ENCODE results near the gene RELN.
"Not testable (repeated sequence)": the region's sequence is repeated elsewhere in the genome, so short reads cannot be mapped to it uniquely, and the experiment has no call there.

RELN gene

GRCh38 chr7:103805346-103805745 is 184.1 kb downstream of the RELN start:
- Histone ChIP-seq H3K9ac (ENCODE audit: low read depth, low read length) (no peak overlapping the region), H3K4me1 (ENCODE audit: control insufficient read depth, insufficient read depth, low read length) (peaks cover 17% of the 10 kb centered on the region), H3K9me3 (ENCODE audit: control insufficient read depth, insufficient read depth, low read length) (no peaks in the 10 kb centered on the region), H3K36me3 (ENCODE audit: control insufficient read depth, insufficient read depth, low read length) (no peaks in the 10 kb centered on the region), H3K27ac (ENCODE audit: low read depth, low read length) (no peak overlapping the region), H3K27me3 (ENCODE audit: control insufficient read depth, insufficient read depth, low read length) (no peaks in the 10 kb centered on the region), H3K4me3 (ENCODE audit: low read depth, low read length) (no peak overlapping the region)

- Histone ChIP-seq H3K36me3 (ENCODE audit: control insufficient read depth, insufficient read depth, low read length) (no peaks in the 10 kb centered on the region), H3K9ac (ENCODE audit: low read depth, low read length) (no peak overlapping the region), H3K4me3 (ENCODE audit: low read depth, low read length) (no peak overlapping the region), H3K4me1 (ENCODE audit: control insufficient read depth, insufficient read depth, low read length) (peaks cover under 1% of the 10 kb centered on the region; the same call in 1 of the 2 replicates), H3K27ac (ENCODE audit: low read depth, low read length) (no peak overlapping the region), H3K27me3 (ENCODE audit: control insufficient read depth, insufficient read depth, low read length) (no peaks in the 10 kb centered on the region), H3K9me3 (ENCODE audit: control insufficient read depth, insufficient read depth, low read length) (no peaks in the 10 kb centered on the region)
Observed at GRCh38 chr7:103803631-103804030, 185.8 kb downstream of the RELN start.

DNA sequence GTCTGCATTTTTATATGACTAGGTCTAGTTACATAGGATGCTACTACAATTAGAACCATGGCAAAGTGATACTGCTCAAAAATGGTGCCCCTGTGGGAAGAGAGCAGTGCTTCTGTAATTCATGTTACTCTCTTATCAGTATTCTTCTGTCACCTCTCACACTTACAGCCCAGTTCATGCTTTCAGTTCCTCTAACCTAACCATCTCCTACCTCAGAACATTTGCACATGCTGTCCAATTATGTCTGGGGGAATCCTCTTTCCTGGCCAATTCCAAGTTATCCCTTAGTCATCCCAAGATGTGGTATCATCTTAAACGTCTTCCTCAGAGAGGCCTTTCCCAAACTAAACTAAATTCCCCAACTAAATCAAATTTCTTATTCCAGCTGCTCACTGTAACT is 190.2 kb downstream of the RELN start:
- Histone ChIP-seq H3K4me1 (ENCODE audit: control insufficient read depth, insufficient read depth, low read length) (no peaks in the 10 kb centered on the region), H3K9me3 (ENCODE audit: control insufficient read depth, insufficient read depth, low read length) (no peaks in the 10 kb centered on the region), H3K4me3 (ENCODE audit: low read depth, low read length) (no peak overlapping the region), H3K27me3 (ENCODE audit: control insufficient read depth, insufficient read depth, low read length) (no peaks in the 10 kb centered on the region), H3K9ac (ENCODE audit: low read depth, low read length) (no peak overlapping the region), H3K36me3 (ENCODE audit: control insufficient read depth, insufficient read depth, low read length) (no peaks in the 10 kb centered on the region), H3K27ac (ENCODE audit: low read depth, low read length) (no peak overlapping the region)

- no peak overlapping the region for H3K27ac ChIP-seq (ENCODE audit: low read depth, low read length)
- H3K36me3 ChIP-seq (ENCODE audit: control insufficient read depth, insufficient read depth, low read length): no peaks in the 10 kb centered on the region
- no peaks in the 10 kb centered on the region for H3K27me3 ChIP-seq (ENCODE audit: control insufficient read depth, insufficient read depth, low read length)
- no peak overlapping the region for H3K4me3 ChIP-seq (ENCODE audit: low read depth, low read length)
- no peak overlapping the region for H3K9ac ChIP-seq (ENCODE audit: low read depth, low read length)
- no peaks in the 10 kb centered on the region for H3K9me3 ChIP-seq (ENCODE audit: control insufficient read depth, insufficient read depth, low read length)
- no peaks in the 10 kb centered on the region for H3K4me1 ChIP-seq (ENCODE audit: control insufficient read depth, insufficient read depth, low read length)
Observed at GRCh38 chr7:103797647-103798307, 191.7 kb downstream of the RELN start.

DNA sequence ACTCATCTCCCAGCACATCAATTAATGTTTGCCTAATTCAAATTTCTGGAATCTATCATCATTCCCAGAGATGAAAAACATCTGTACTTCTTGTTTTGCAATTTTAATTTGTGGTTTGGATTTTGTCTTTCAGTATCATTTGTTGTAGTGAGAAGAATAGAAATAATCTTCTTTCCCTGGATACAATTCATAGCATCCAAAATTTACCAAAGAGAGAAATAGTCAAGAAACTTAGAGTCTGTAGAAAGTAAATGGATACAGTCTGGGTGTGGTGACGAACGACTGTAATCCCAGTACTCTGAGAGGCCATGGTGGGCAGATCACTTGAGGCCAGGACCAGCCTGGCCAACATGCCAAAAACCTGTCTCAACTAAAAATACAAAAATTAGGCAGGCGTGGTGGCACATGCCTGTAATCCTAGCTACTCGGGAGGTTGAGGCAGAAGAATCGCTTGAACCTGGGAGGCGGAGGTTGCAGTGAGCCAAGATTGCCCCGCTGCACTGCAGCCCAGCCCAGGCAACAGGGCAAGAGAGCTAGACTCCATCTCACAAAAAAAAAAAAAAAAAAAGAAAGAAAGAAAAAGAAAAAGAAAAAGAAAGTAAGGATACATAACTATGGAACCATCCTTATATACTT is 193.0 kb downstream of the RELN start:
- Histone ChIP-seq H3K27ac (ENCODE audit: low read depth, low read length) (no peak overlapping the region), H3K36me3 (ENCODE audit: control insufficient read depth, insufficient read depth, low read length) (no peaks in the 10 kb centered on the region), H3K9me3 (ENCODE audit: control insufficient read depth, insufficient read depth, low read length) (no peaks in the 10 kb centered on the region), H3K4me3 (ENCODE audit: low read depth, low read length) (no peak overlapping the region), H3K27me3 (ENCODE audit: control insufficient read depth, insufficient read depth, low read length) (no peaks in the 10 kb centered on the region), H3K9ac (ENCODE audit: low read depth, low read length) (no peak overlapping the region), H3K4me1 (ENCODE audit: control insufficient read depth, insufficient read depth, low read length) (no peaks in the 10 kb centered on the region)

- Histone ChIP-seq H3K27me3 (ENCODE audit: control insufficient read depth, insufficient read depth, low read length) (no peaks in the 10 kb centered on the region), H3K9ac (ENCODE audit: low read depth, low read length) (no peak overlapping the region), H3K4me3 (ENCODE audit: low read depth, low read length) (no peak overlapping the region), H3K9me3 (ENCODE audit: control insufficient read depth, insufficient read depth, low read length) (no peaks in the 10 kb centered on the region), H3K36me3 (ENCODE audit: control insufficient read depth, insufficient read depth, low read length) (no peaks in the 10 kb centered on the region), H3K4me1 (ENCODE audit: control insufficient read depth, insufficient read depth, low read length) (no peaks in the 10 kb centered on the region), H3K27ac (ENCODE audit: low read depth, low read length) (no peak overlapping the region)
Observed at GRCh38 chr7:103795787-103796186, 193.7 kb downstream of the RELN start.

DNA sequence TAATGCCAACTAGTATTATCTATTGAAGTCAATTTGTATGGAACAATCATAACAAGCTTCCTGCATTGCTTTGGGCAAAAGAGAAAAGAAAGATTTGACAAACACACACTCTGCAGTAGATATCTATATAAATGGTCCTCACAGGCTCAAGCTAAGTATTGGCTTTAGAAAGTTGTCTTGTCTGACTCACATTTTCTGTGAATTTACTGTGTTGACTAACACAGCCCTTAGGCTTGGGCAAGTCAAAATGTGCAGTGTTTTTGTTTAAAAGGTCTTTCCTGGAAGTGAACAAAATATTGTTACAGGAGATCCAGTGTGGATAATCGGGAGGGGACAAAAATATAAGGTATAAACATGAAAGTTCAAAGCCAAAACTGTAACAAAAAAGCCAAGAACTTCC is 194.4 kb downstream of the RELN start:
- no peak overlapping the region for H3K9ac ChIP-seq (ENCODE audit: low read depth, low read length)
- no peaks in the 10 kb centered on the region for H3K4me1 ChIP-seq (ENCODE audit: control insufficient read depth, insufficient read depth, low read length)
- H3K9me3 ChIP-seq (ENCODE audit: control insufficient read depth, insufficient read depth, low read length): no peaks in the 10 kb centered on the region
- H3K4me3 ChIP-seq (ENCODE audit: low read depth, low read length): no peak overlapping the region
- no peaks in the 10 kb centered on the region for H3K27me3 ChIP-seq (ENCODE audit: control insufficient read depth, insufficient read depth, low read length)
- no peaks in the 10 kb centered on the region for H3K36me3 ChIP-seq (ENCODE audit: control insufficient read depth, insufficient read depth, low read length)
- no peak overlapping the region for H3K27ac ChIP-seq (ENCODE audit: low read depth, low read length)

DNA sequence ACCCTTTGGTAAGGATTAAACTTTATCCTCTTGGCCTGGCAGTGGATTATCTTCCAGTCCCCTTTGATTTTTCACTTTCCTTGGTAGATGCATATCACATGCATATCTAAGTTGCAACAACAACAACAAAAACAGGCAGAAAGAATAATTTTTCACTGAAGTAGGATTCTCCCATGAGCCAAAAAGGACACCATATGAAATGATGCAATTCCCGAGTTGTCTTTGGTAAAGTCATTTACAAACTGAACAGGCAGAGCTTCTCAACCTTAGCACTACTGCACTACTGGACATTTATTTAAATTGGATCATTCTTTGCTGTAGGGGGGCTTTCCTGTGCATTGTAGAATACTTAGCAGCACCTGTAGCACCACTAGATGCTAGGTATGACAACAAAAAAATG is 195.0 kb downstream of the RELN start:
- Histone ChIP-seq H3K9me3 (ENCODE audit: control insufficient read depth, insufficient read depth, low read length) (no peaks in the 10 kb centered on the region), H3K4me1 (ENCODE audit: control insufficient read depth, insufficient read depth, low read length) (no peaks in the 10 kb centered on the region), H3K9ac (ENCODE audit: low read depth, low read length) (no peak overlapping the region), H3K27ac (ENCODE audit: low read depth, low read length) (no peak overlapping the region), H3K27me3 (ENCODE audit: control insufficient read depth, insufficient read depth, low read length) (no peaks in the 10 kb centered on the region), H3K36me3 (ENCODE audit: control insufficient read depth, insufficient read depth, low read length) (no peaks in the 10 kb centered on the region), H3K4me3 (ENCODE audit: low read depth, low read length) (no peak overlapping the region)

GRCh38 chr7:103793614-103794013 is 195.8 kb downstream of the RELN start:
- no peak overlapping the region for H3K27ac ChIP-seq (ENCODE audit: low read depth, low read length)
- H3K9me3 ChIP-seq (ENCODE audit: control insufficient read depth, insufficient read depth, low read length): no peaks in the 10 kb centered on the region
- no peaks in the 10 kb centered on the region for H3K36me3 ChIP-seq (ENCODE audit: control insufficient read depth, insufficient read depth, low read length)
- no peaks in the 10 kb centered on the region for H3K4me1 ChIP-seq (ENCODE audit: control insufficient read depth, insufficient read depth, low read length)
- H3K27me3 ChIP-seq (ENCODE audit: control insufficient read depth, insufficient read depth, low read length): no peaks in the 10 kb centered on the region
- no peak overlapping the region for H3K4me3 ChIP-seq (ENCODE audit: low read depth, low read length)
- H3K9ac ChIP-seq (ENCODE audit: low read depth, low read length): no peak overlapping the region

DNA sequence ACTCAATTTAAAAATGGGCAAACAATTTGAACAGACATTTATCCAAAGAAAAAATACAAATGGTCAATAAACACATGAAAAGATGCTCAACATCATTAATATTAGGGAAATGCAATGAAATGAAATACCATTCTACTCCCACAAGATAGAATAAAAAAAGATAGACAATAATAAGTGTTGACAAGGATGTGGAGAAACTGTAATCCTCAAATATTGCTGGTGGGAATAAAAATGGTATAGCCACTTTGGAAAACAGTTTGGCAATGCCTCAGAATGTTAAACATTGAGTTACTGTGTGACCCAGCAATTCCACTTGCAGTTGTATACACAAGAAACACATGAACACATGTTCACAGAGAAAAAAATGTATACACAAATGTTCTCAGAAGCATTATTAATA is 197.6 kb downstream of the RELN start:
- Histone ChIP-seq H3K27ac (ENCODE audit: low read depth, low read length) (no peak overlapping the region), H3K27me3 (ENCODE audit: control insufficient read depth, insufficient read depth, low read length) (no peaks in the 10 kb centered on the region), H3K9ac (ENCODE audit: low read depth, low read length) (no peak overlapping the region), H3K4me1 (ENCODE audit: control insufficient read depth, insufficient read depth, low read length) (no peaks in the 10 kb centered on the region), H3K36me3 (ENCODE audit: control insufficient read depth, insufficient read depth, low read length) (no peaks in the 10 kb centered on the region), H3K9me3 (ENCODE audit: control insufficient read depth, insufficient read depth, low read length) (no peaks in the 10 kb centered on the region), H3K4me3 (ENCODE audit: low read depth, low read length) (no peak overlapping the region)

GRCh38 chr7:103787041-103787440 is 202.4 kb downstream of the RELN start:
- not testable (repeated sequence) for H3K4me1 ChIP-seq (ENCODE audit: control insufficient read depth, insufficient read depth, low read length); H3K9me3 ChIP-seq (ENCODE audit: control insufficient read depth, insufficient read depth, low read length); H3K36me3 ChIP-seq (ENCODE audit: control insufficient read depth, insufficient read depth, low read length); H3K27me3 ChIP-seq (ENCODE audit: control insufficient read depth, insufficient read depth, low read length); H3K4me3 ChIP-seq (ENCODE audit: low read depth, low read length); H3K27ac ChIP-seq (ENCODE audit: low read depth, low read length); H3K9ac ChIP-seq (ENCODE audit: low read depth, low read length)
